Cerebellar nuclear complex (tissue), 1 donor: ENCODE data around the gene PGM3.
A peak's percentile ranks its signal among the peaks of the same experiment; 100 is the strongest.
"Not testable (repeated sequence)": the region's sequence is repeated elsewhere in the genome, so short reads cannot be mapped to it uniquely, and the experiment has no call there.

Experiments
- DNase-seq, 2 experiments: peaks; one replicate each; lab custom pipeline; 2025; lab: John Stamatoyannopoulos, UW

The PGM3 gene

GRCh38 chr6:83192871-83193746 is at the start of gene PGM3, which contains the start of gene RWDD2A:
TSS of gene PGM3 (minus strand) at chr6:83193265. CDS start at chr6:83191012, 2,253 bp downstream.
TSS of gene RWDD2A (plus strand) at chr6:83193357. CDS start at chr6:83194452, 1,095 bp downstream.
- DNase-seq, result peak; percentile 43 to 58

GRCh38 chr6:83231146-83231545 is 38.1 kb upstream of the PGM3 start:
- no peak for DNase-seq

GRCh38 chr6:83226517-83226916 is 33.5 kb upstream of the PGM3 start:
- no peak for DNase-seq

GRCh38 chr6:83221889-83222479 is 28.9 kb upstream of the PGM3 start:
- peak in 1 of 2 experiments; percentile 11 for DNase-seq

- no peak for DNase-seq
These were observed 28.2 kb upstream of the PGM3 start for GRCh38 chr6:83221276-83221675.

GRCh38 chr6:83220121-83220520 is 27.1 kb upstream of the PGM3 start:
- no peak for DNase-seq

GRCh38 chr6:83218646-83219045 is 25.6 kb upstream of the PGM3 start:
- DNase-seq, result no peak

GRCh38 chr6:83216806-83217205 is 23.7 kb upstream of the PGM3 start:
- no peak for DNase-seq

- DNase-seq, result peak in 1 of 2 experiments; percentile 15
These were observed 22.3 kb upstream of the PGM3 start for GRCh38 chr6:83215131-83216047.

GRCh38 chr6:83202031-83202430 is 9.0 kb upstream of the PGM3 start:
- no peak for DNase-seq

- DNase-seq, result no peak
These were observed 6.8 kb upstream of the PGM3 start for GRCh38 chr6:83199863-83200225.

GRCh38 chr6:83199173-83199862 is 6.3 kb upstream of the PGM3 start:
- no peak for DNase-seq

GRCh38 chr6:83198486-83199172 is 5.6 kb upstream of the PGM3 start:
- DNase-seq, result no peak

GRCh38 chr6:83193747-83194566 is 892 bp upstream of the PGM3 start:
- peak in 1 of 2 experiments; percentile 18 for DNase-seq

- DNase-seq, result no peak
These were observed 609 bp downstream of the PGM3 start for GRCh38 chr6:83192456-83192855.

GRCh38 chr6:83191974-83192373 is 1.1 kb downstream of the PGM3 start:
- not testable (repeated sequence) for DNase-seq

GRCh38 chr6:83190626-83191025 is 2.4 kb downstream of the PGM3 start:
- no peak for DNase-seq

- DNase-seq, result no peak
These were observed 4.6 kb downstream of the PGM3 start for GRCh38 chr6:83188501-83188900.

GRCh38 chr6:83185096-83185495 is 8.0 kb downstream of the PGM3 start:
- no peak for DNase-seq
